Measurements from ENCODE around the gene ZBTB16.

DNA sequence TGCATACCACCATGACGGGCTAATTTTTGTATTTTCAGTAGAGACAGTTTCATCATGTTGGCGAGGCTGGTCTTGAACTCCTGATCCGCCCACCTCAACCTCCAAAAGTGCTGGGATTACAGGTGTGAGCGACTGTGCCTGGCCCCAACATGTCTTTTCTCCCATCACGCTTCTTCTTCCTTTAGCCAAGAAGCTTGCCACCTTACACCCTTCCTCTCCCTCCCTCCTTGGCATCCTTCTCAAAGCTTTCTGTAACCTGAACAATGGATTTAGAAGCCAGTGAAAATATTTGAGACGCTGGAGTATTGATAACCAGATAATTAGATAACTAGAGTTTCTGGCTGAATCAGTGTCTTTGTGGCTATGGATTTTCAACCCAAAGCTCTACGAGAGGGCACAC is 225.4 kb downstream of the ZBTB16 start:
- TF ChIP-seq ZNF596 (tag by site-specific recombination; IDR thresholded peaks at IDR 0.05) (no peak), ZNF121 (tag by site-specific recombination; IDR thresholded peaks at IDR 0.05) (no peak), KLF9 (tag by site-specific recombination; IDR thresholded peaks at IDR 0.05; ENCODE audit: low read depth) (no peak)
- TF ChIP-seq, protein P1, sequence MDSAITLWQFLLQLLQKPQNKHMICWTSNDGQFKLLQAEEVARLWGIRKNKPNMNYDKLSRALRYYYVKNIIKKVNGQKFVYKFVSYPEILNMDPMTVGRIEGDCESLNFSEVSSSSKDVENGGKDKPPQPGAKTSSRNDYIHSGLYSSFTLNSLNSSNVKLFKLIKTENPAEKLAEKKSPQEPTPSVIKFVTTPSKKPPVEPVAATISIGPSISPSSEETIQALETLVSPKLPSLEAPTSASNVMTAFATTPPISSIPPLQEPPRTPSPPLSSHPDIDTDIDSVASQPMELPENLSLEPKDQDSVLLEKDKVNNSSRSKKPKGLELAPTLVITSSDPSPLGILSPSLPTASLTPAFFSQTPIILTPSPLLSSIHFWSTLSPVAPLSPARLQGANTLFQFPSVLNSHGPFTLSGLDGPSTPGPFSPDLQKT (IDR thresholded peaks at IDR 0.05; ENCODE audit: borderline replicate concordance, low read depth, low read length) = no peak

All from HEK293 (cell line).